Posterior cingulate gyrus (tissue), 11 donors: Measurements from ENCODE around the gene SH3GL3.

Experiments
- DNase-seq, 10 donors: peaks; one replicate each; pipeline versions ENCODE4 v3.0.0 to v3.0.0-alpha.2; 2020 to 2021; ENCODE audit warnings: mixed read lengths in 3 of 10
- intact Hi-C: fragments of 100-400 bp; cut with DNase I; formaldehyde crosslinking; loops from one replicate; pipeline ENCODE4 v1.15.1; 2023

The SH3GL3 gene

DNA sequence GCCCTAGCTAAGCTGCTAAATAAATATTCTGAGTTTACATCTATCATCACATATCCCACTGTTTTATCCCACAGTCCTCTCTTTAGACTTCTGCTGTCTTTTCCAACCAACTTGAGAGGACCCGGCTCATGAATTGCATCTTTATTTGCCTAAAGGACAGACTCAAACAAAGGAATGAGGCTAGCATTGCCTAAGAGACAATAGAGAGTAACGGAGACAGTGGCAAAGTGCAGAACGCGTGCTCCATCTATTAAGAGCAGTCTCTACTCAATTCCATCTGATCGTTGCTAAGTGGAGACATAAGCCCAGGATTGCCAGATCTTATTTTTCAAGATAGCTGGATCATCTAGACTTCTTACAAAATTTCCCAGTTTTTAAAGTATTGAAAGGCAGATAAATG, 209.1 kb downstream of the SH3GL3 start:
- no peak for DNase-seq
- intact Hi-C loops: no loop called here

DNA sequence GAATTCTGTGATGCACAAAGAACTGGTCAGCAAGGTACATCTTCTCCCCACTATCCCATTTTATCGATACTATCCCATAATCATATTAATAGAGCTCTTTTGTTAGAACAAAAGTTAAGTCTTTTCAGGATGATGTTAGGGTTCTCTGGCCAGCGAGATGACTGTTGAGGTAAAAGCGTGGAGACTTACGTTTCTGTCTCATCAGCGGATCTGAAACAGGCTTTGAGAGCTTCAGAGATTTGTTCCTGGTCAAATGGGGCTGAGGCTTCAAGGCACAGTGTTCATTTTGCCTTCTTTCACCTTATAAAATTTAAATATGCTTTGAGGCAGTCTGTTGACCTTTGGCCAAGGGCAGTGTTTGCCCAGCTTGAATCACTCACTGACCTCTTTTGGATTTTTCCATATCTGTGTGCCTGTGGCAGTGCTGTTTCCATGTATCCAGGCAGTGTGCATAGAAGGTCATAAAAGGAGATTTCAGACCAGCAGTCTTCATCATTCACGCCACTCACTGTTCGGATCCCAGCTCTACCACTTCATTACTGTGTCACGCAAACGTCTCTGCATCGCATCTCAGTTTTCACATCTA, 209.9 kb downstream of the SH3GL3 start:
- intact Hi-C loops: no loop called here

DNA sequence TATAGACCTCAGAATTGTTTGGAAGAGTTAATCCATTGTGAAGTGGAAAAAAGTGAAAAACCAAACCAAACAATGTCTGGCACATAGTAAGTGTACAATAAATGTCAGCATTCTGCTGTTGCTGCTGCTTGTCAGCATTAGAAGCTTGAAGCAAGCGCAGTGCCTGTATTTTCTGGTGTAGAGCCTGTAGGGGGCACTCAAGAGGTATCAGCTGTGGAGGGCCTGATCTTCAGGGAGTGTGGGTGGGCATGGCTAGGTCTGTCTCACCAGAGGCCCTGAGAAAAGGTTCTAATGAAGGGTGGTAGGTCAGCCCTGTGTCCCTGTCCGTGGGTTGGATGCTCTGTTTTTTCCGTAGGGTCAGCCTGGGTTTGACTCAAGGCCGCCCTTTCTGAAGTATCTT, 210.4 kb downstream of the SH3GL3 start:
- intact Hi-C loops: no loop called here
- peak in 1 of 10 donors; percentile 38 for DNase-seq

More for the DNA sequence above, 209.9 kb downstream of the SH3GL3 start:
- no peak for DNase-seq

DNA sequence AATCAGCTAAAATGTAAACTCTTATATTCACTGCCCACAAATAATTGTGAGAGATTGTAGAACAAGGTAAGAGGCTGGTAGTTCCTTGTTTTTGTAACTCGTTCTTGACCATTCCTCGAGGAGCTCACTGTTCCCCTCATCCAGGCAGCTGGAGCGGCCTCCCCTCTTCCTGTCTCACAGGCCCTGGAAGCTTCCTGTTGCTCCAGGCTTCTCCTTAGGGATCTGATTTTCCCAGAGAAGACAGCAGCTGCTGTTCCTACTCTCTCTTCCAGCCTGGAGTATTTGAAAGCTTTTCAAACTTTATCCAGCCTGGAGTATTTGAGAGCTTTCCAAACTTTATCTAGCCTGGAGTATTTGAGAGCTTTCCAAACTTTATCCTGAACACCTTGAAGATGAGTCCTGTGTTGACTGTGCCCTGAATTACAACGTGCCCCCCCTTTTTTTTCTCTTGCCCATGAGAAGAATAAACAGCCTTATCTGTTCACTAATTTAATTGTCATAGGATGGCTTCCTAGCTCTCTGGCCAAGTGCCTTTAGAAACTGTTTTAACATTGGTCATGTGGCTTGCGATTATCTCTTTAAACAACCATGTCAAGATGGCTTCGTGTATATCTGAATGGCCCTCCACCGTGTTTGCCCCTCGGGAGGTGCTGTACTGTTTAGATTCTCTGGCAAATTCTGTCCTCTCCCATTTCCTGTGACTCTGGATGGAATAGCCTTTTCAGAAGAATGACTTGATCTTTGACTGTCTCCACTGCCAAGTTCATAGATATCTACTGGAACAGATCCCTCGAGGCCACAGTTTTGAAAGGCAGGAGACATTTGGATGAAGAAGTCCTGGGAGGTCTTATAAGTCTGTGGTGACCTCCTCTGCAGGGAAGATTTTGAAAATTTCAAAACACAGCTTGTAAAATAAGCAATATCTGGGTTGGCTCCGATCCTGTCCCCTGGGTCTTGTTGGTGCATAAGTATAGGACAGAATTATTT, 211.6 kb downstream of the SH3GL3 start:
- intact Hi-C loops: no loop called here
- DNase-seq: no peak

DNA sequence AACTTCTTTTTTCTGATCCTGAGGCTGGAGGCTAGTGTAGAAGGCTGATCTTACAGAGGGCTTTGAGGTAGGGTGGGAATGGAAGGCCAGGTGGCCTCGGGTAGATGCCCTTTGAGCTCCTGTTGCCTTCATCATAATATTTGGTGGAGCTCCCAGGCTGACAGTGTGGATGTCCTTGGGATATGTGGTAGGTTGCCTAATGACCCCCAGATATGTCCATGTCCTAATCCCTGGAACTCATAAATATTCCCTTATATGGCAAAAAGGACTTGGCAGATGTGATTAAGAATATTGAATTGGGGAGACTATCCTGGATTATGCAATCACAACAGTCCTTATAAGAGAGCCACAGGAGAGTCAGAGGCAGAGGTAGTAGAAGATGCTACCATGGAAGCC, 212.3 kb downstream of the SH3GL3 start:
- intact Hi-C loops: no loop called here
- no peak for DNase-seq

DNA sequence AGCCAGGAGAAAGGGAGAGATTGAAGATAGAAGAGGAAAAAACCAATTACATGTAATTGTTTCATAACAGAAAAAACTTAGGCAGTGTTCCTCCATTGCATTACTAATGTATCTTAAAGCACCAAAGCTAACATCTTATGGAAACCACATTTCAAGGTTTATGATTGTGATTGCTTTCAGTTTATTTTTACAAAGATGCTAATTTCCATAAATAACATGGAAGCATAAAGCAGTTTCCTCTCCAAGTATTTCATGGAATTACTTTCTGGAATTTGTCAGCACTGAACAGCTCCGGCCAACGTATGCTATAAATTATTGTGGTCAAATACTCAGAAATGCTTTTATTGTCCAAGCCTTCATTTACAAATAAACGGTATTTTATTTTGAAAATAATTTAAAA, 218.3 kb downstream of the SH3GL3 start:
- DNase-seq: no peak
- intact Hi-C loops: no loop called here
